GM20000 (cell line): ENCODE results near the gene SERHL2.

ENCODE experiments used
- DNase-seq: peaks from one replicate; pipeline ENCODE4 v3.0.0; 2012; ENCODE audit warnings: low spot score
- TF ChIP-seq, protein P1 (sequence below): IDR thresholded peaks from 2 replicates; pipeline ENCODE4 v1.5.1; 2012; ENCODE audit warnings: mild to moderate bottlenecking, control low read depth; ENCODE audit errors: extremely low read depth, missing control alignments

The SERHL2 gene

DNA sequence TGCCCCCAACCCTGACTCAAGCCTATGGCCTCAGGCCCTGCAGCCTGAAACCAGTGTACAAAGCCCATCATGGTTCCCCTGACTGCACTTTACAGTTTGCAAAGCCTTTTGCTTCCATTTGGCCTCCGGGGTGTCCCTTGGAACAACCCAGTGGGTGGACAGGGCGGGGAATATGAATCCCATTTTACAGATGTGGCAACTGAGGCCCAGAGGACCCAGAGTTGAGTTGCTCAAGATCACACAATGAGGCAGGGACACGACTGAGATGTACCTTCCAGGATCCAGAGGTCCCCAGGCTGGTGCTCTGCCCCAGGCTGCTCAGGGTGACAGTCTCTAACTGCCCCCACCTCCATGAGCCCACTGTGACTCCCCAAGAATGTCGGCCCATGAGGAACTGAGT is 66.3 kb downstream of the SERHL2 start:
- TF ChIP-seq, protein P1, sequence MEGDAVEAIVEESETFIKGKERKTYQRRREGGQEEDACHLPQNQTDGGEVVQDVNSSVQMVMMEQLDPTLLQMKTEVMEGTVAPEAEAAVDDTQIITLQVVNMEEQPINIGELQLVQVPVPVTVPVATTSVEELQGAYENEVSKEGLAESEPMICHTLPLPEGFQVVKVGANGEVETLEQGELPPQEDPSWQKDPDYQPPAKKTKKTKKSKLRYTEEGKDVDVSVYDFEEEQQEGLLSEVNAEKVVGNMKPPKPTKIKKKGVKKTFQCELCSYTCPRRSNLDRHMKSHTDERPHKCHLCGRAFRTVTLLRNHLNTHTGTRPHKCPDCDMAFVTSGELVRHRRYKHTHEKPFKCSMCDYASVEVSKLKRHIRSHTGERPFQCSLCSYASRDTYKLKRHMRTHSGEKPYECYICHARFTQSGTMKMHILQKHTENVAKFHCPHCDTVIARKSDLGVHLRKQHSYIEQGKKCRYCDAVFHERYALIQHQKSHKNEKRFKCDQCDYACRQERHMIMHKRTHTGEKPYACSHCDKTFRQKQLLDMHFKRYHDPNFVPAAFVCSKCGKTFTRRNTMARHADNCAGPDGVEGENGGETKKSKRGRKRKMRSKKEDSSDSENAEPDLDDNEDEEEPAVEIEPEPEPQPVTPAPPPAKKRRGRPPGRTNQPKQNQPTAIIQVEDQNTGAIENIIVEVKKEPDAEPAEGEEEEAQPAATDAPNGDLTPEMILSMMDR: no peak
- DNase-seq: no peak

DNA sequence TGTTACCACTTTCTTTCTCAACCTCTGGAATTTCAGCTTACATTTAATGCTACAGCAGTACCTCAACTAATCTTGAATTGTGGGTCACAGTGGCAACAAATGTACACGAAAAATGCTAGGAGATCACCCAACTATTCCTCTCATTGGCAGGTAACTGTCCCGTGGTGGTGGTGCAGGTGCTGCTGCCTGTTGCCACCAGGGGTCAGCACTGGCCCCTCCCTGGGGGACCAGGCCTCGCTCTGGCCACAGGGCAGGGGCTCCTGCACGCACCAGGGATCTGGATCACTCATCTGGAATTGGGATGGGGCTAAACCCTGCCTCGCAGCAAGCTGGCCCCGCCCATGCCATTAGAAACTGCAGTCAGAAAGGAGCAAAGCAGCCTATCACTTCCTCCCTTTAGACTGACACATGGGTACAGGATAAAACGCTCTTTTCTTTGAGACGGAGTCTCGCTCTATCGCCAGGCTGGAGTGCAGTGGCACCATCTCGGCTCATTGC is 67.8 kb downstream of the SERHL2 start:
- TF ChIP-seq, protein P1: peak; percentile 87
- DNase-seq: peak; percentile 89

- TF ChIP-seq, protein P1: no peak
- no peak for DNase-seq
Measured at GRCh38 chr22:42622061-42622710, 68.4 kb downstream of the SERHL2 start.

DNA sequence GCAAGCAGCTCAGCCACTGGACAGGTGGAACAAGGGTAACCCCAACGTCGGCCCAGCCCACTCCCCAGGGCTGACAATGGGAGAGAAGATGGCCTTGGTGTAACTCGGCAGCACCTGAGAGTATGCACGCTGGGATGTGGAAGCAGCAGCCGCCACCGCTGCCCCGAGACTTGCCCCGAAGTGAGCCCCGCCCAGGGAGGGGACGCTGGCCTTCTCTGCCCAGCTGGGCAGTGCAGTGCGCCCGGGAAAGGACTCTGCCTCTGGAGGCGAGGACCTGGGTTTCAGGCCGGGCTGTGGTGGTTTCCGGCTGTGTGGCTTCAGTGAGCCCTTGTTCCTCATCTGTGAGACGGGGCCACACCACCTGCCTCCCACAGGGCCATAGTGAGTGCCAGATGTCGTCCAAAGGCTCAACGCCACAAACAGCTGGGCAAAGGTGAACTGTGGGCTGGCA is 69.6 kb downstream of the SERHL2 start:
- DNase-seq: peak; percentile 59
- TF ChIP-seq, protein P1: no peak
